NCI-H2171 (cell line): ENCODE results near the gene CA12.
"Not testable (repeated sequence)": the region's sequence is repeated elsewhere in the genome, so short reads cannot be mapped to it uniquely, and the experiment has no call there.

Source experiments
- DNase-seq: peaks from one replicate; lab custom pipeline; 2025; lab: John Stamatoyannopoulos, UW

CA12 gene

DNA sequence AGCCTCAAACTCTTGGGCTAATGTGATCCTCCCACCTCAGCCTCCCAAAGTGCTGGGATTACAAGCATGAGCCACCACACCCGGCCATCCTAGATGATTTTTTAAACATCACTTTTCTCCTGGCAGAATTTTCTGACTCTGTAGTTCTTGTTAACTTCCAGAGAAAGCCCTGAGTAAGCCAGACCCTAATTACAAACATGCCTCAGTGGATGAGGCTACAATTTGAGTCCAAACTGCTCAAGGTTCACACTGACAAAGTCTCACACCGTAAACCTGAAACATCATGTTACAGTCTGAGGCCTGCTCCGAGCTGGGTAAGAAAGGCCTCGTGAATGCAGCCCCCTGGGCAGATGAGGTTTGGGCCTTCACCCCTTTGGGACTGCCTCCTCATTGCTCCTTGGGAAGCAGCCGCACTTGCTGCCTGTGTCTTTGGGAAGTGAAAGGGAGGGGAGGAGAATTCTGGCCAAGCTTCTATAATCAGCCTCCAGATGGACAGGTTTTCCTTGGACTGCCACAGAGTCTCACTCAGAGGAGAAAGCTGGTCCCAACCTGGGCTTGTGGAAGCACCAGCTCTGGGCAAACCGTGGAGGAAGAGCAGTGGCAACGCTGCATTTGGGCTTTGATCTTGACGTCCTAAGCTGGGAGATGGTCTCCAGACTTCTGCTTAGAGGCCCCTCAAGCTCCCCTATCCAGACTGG lies 46.0 kb downstream of the CA12 start:
- no peak for DNase-seq

DNA sequence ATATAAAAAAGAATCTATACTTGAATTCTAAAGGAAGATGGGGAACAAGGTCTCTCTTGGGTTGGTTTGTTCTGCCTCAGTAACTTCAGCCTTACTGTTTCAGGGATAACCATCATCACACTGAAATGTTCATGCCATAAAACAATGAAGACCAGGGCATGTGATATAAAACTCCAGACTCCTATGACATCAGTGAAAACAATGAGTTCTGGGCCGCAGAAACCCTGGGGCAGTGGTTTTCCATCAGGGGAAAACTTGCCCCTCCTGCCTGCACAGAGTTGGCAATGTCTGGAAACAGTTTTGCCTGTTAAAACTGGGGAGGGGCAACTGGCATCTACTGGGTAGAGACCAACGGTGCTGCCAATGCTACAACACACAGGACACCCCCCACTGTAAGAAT lies 46.8 kb downstream of the CA12 start:
- DNase-seq: no peak

DNA sequence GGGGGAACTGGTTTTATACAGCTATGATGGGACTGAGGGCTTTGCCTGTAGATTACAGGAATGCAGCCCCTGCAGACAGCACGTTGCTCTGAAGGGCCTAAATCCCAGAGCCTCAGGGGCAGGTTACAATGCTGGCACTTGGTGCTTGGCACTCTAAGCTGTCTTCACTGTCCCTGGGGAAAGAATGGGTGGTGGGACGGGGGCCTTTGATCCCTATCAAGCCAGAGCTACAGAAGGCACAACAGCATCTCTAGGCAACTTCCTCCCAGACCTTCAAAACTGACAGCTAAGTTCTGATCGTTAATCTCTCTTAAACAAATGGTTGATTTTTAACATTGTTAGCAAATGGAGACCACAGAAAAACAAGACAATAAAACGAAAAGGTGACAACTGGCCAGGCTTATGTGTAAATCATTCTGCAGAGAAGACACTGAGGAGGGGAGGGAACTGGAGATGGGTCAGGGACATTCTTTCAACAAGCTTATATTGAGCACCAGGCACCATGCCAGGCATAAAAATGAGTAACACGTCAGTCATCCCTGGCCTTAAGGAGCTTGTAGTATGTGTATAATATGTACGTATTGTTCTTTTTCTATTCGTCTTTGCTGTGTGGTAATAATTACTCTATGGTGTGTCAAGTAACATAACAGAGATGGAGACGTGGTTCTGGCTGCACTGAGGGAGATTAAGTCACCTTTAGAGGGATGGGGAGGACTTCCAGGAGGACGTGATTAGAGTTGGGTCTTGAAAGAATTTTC lies 49.1 kb downstream of the CA12 start:
- no peak for DNase-seq

DNA sequence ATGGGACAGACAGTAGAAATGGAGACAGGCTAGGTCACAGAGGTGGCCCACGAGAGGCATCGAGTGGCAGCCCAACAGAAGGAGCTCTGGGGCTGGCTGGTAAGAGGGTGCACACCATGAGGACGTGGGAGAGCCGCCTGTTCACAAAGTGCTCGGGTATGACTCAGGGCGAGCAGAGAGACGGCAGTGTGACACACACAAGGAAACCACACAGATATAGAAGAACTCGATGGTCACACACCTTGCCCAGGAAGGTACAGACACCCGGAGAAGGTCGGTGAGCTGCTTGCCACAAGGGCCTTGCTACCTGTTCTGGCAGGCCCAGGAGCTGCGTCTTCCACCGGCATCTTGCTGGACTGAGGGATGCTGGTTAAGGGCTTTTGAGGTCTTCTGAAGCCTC lies 50.2 kb downstream of the CA12 start:
- DNase-seq: no peak

DNA sequence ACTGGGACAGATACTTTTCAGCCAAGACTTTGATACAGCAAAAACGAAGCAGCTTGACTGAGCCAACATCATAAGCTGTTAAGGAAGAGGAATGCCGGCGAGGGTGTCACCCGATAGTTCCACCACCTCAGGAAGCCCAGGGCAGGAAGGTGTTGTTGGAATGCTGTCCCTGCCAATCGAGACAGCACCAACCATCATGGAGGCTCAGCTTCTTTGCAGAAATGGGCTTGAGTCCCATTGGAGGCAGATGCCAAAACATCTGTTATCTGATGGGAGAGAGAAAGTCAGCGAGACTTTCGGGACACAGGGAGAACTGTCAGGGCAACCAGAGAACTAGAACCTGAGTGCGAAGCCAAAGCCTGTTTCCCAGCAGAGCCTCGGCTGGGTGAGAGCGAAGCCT lies 50.7 kb downstream of the CA12 start:
- no peak for DNase-seq

DNA sequence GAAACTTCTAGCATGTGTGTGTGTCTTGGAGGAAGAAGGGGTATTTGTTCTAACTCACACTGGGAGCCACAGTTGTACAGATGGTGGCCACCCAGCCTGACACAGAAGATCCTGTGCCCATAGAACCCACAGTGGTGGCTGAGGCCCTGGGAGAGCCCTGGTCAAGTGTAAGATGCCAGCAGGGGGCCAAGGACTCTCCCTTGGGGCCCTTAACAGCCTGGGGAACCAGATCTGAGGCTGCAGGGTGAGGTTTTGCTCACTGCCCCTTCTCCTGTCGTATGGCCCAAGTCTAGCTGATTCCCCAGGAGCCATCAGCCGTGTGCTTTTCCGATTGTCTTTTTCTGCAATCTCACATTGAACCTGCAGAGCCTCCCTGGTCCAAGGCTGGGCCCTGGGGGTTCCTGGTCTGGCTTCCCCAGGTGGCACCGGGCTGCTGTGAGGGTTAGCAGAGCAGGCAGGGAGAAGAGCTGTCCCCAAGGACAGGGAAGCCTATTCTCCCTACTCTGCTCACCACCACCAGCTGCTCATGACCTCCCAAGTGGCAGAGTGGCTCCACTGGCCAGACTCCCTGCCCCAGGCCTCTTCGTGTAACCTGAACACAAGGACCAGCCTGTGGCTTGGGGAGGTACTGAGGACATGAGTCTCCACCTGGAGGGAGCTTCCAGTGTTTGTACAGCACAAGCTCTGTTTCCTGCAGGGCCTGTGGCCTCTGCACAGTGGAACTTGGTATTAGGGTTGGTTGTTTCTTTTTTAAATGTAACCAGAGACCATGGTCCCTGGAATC lies 51.9 kb downstream of the CA12 start:
- no peak for DNase-seq

DNA sequence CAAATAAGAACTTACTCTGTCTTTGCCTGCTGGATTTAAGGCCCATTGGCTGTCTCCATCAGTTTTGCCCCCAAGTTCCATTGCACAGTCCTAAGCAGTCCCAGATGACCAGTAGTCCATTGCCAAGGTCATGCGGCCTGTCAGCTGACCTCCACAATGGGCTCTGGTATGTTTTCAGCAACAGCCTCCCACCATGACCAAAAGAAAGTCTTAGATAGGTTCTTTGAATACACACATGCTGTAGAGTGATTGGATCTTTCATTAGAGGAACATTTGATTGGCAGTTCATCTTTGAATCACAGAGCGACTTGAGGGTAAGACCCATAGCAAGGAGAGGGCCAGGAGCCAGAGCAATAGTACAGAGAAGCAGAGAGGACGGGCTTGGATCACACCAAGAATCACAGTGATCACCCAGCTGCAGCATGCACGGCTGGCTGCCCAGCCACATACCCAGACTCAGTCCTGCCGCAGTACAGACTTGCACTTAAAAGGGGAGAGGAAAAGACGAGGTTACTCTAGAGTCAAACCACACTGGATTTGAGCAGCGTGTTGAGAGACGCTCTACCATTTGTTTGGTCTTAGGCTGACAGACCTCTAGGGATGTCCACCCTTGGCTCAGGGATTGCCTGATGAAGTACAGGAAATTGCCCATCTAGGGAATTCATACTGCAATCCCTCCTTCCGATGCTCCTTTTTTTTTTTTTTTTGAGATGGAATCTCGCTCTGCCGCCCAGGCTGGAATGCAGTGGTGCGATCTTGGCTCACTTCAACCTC lies 53.8 kb downstream of the CA12 start:
- no peak for DNase-seq

DNA sequence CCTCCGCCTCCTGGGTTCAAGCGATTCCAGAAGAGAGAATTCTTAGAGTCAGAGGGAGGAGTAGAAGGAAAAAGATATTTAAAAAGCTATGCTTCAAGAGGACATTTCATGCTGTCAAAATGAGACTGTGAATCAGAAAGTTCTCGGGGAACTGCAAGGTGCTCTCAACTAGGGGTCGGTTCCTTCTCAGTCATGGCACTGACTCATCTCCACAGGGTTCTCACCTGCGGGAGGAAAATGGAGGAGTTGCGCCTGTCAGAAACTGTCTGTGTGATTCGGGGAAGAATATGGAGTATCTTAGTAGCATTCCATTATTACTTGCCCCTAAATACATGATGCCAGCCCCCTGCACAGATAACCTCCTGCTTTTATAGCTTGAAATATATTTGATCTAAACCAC lies 56.9 kb downstream of the CA12 start:
- DNase-seq: no peak

DNA sequence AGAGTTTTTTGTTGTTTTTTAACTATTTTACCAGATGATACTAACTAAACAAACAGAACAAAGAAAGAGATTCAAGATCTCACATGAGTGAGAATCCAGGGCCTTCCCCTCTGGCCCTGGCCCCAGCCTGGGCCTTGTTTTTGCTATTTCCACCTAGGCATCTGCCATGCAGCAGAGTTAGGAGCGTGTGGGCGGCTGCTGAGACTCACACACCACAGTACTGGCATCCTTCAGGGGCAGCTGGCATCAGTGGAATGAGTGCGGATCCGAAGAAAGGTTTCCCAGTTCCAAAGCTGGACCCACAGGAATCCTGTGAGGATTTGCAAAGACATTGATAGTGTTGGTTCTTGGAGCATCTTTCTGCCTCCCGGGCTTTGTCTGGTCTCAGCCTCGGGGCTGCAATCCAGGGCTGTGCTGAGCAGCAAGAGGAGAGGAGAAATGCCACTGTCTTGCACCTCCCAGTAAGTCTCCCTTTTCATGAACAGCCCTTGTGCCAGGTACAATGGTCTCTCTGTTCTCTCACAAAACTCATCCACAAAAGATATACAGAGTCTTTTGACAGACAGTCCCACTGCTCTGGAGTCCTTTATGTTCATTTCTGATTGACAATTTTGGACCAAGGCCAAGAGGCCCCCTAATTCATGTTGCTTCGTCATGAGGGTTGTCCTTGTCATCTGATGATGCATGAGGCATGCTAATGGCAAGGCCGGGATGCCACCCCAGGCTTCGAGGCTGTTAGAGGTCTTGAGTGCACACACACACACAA lies 57.7 kb downstream of the CA12 start:
- DNase-seq: no peak

DNA sequence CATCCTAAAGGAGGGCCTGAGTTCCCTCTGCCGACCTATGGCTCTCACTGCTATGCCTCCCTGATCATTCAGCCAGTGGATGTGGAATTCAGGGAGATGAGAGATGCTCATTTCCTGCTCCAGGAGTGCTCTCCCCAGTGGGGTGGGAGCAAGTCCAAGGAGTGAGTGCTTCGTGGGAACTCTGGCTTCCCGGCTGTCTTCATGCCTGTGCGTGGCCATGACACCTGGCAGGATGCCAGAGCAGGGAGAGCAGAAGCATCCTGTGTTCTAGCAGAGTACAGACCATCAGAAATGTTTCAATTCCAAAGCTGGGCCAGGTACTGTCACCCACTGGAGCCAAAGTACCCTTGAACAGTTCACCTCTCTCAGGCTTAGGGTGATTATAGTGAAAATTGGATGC lies 59.1 kb downstream of the CA12 start:
- no peak for DNase-seq

DNA sequence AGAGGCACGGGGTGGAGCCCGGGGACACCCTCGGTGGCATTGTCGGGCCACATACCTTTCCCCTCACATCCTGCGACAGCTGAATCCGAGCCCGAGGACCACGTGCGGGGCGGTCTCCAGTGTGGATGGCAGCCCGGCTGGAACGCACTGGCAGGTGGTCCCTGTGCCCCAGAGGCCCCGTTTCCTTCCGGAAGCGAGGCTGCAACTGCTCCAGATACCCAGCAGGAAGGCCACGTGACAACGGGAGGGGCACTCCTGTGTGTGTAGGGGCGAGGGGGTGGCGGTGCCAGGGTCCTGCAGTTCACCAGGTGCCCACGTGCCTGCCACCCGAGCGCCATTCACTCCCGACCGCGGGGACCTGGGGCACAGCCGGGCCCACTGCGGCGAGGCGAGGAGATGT lies 60.2 kb downstream of the CA12 start:
- no peak for DNase-seq

DNA sequence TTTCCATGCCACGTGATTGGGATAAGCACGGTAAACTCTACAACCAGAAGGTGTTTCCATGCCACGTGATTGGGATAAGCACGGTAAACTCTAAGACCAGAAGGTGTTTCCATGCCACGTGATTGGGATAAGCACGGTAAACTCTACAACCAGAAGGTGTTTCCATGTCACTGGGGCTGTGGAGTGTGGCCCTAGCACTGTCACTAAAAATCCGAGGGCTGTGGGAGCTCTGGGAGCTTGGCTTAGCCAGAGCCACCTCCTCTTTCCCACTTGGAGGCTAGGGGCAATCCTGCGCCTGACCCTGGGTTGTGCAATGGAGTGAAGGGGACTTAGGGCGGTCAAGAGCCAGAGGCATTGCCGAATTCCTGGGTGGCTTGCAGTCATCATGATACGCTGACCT lies 60.7 kb downstream of the CA12 start:
- not testable (repeated sequence) for DNase-seq

DNA sequence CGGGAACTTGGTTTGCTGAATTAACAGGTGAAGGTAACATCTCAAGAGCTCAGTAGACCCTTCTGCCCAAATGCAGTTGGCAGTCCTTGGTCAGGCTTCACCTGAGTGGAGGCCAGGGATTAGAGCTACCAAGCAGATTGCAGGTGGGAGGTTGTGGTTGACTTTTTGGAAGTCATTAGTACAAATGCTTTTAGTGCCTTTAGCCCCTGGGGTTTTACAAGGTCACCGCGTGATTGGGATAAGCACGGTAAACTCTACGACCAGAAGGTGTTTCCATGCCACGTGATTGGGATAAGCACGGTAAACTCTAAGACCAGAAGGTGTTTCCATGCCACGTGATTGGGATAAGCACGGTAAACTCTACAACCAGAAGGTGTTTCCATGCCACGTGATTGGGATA lies 61.2 kb downstream of the CA12 start:
- peak; percentile 31 for DNase-seq

DNA sequence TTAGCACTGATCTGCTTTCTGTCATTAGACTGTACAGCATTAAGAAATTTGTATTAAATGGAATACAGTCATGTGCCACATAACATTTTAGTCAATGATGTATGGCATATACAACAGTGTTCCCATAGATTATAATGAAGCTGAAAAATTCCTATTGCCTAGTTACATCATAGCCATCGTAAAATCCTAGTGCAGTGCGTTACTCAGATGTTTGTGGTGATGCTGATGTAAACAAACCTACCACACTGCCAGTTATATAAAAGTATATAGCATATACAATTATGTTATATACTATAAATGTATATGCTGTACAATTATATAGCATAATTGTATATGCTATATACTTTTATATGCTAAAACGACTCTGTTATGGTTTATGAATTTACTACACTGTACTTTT lies 62.6 kb downstream of the CA12 start:
- DNase-seq: no peak

DNA sequence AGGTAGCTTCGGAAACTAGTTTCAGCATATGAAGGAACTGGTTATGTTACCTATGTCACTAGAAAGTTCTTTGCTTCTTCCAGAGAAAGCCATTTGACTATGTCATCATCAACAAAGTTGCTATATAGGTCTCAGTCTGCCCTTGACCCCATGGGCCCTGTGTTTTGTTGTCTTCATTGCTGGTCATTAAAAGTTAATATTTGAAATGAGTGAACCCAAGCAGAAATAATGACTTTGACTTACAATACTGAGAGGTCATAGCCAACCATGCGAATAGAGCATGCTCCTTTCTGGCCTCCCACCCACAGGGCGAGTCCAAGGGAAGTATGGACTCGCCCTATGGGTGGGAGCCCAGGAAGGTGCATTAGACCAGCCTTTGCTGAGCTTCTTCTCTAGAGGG lies 63.3 kb downstream of the CA12 start:
- DNase-seq: no peak

DNA sequence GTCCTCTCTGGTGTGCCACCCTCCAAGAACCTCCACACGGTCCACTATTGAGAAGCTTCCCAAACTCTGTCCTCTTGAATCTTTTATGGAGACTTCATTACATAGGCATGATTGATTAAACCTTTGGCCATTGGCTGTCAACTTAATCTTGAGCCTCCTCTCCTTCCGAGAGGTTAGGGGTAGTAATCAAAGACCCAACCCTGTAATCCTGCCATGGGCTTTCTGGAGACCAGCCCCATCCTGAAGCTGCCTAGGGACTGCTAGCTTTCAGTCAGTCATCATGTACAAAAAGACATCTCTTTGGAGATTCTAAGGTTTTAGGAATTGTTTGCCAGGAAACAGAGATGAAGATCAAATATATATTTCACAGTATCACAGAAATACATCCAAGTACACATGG lies 67.2 kb downstream of the CA12 start:
- DNase-seq: no peak

DNA sequence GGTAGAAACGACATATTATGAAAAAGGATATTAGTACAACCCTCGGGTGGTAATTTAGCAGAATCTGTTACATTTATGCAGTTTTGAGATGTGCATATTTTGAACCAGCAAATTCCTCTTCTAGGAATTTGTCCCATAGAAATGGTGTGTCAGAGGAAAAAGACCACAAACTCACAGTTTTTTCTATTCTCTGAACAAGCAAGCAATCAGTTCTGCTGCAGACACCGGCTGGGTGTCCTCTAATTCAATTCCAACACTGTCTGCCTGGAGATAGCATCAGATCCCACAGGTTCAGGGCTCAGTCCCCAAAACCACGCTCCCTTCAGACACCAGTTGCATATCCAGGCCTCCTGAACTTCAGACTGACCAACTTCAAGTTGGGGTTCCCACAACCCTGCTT lies 67.8 kb downstream of the CA12 start:
- DNase-seq: no peak

DNA sequence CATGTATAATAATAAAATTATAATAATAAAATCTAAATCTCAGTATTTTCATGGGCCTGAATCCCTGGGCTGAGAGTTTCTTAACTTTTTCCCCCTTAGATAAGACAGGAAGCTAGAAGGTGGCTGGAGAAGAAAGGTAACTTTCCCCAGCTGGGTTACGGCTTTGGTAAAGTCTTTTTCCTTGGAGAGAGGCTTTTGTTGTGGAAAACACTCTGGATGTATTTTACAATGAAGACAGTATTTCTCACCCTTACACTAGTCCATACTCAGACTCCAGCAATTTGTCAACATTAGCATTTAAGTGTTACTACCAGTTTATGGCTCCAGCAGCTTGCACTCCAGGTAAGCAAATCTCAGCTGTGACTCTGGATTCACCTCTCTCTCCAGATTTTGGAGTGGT lies 69.4 kb downstream of the CA12 start:
- DNase-seq: no peak

DNA sequence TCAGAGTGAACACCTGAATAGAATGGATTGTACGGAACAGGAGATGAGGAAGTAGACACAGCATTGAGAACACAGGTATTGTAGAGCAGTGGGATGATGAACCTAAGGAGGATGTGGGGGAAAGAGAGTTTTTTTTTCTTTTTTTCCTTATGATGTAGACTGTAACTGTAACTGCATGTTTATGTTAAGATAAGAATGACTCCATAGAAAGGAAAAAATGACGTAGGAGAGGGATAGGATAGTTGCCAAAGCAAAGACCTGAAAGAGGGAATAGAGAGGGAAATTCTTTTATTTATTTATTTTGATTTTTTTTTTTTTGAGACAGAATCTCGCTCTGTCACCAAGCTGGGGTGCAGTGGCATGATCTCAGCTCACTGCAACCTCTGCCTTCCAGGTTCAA lies 71.0 kb downstream of the CA12 start:
- no peak for DNase-seq

DNA sequence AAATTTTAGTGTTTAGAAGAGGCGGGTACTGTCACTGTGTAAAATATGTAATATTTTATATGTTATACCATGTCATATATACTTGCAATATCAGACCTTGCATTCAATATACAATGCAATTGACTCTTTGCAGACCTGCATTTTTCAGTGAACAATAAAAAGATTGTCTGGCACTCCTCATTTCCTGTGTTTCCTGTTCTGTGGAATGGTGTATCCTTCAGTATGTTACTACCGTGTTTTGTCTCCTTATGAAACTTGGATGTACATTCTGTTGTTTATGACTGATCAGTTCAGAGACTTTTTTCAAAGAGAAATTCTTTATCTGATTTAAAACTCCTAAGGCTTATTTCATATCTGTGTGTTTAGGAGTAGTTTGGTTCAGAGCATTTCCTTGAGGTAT lies 72.7 kb downstream of the CA12 start:
- DNase-seq: no peak

DNA sequence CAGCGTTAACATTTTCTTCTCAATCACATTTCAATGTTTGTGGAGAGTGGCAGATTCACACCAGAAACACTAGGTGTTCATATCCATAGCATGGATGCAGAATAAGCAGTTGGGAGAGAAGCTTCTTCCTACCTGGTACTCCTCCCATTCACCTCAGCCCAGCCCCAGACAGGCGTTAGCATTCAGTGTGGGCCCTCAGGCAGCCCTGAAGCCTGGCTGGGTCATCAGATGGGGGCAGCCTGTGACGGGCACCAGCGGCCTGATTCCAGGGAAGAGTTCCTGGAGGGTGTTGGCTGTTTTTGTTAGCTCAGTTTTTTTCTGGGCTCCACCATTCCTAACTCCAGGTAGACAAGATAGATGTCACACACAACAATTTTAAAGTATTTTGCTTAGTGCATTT lies 73.2 kb downstream of the CA12 start:
- DNase-seq: no peak
